GM18508 (cell line): ENCODE data around the gene HINT3.
"Not testable (repeated sequence)": the region's sequence is repeated elsewhere in the genome, so short reads cannot be mapped to it uniquely, and the experiment has no call there.

Source experiments
- ATAC-seq: cut with Tn5 transposase; IDR thresholded peaks from one replicate; pipeline ENCODE4 v1.9.1; 2021; ENCODE audit warnings: moderate number of reproducible peaks; ENCODE audit not compliant: insufficient read depth, unreplicated experiment

Gene HINT3

GRCh38 chr6:125956506-125957390, at the start of gene HINT3:
Gene HINT3 (plus strand): TSS chr6:125956770. CDS start chr6:125956978, 208 bp downstream.
- ATAC-seq, result peak; percentile 88

- ATAC-seq, result peak; percentile 99
Measured at GRCh38 chr6:125910527-125910926, 46.0 kb upstream of the HINT3 start.

- not testable (repeated sequence) for ATAC-seq
Measured at GRCh38 chr6:125911051-125911451, 45.5 kb upstream of the HINT3 start.

- ATAC-seq, result not testable (repeated sequence)
Measured at GRCh38 chr6:125912430-125912829, 44.1 kb upstream of the HINT3 start.

- ATAC-seq, result no peak
Measured at GRCh38 chr6:125913145-125913544, 43.4 kb upstream of the HINT3 start.

GRCh38 chr6:125913864-125914351, 42.7 kb upstream of the HINT3 start:
- no peak for ATAC-seq

- ATAC-seq, result no peak
Measured at GRCh38 chr6:125918230-125918629, 38.3 kb upstream of the HINT3 start.

GRCh38 chr6:125918681-125919566, 37.6 kb upstream of the HINT3 start:
- ATAC-seq, result peak; percentile 98

GRCh38 chr6:125919618-125920017, 37.0 kb upstream of the HINT3 start:
- ATAC-seq, result no peak

GRCh38 chr6:125922322-125922860, 34.2 kb upstream of the HINT3 start:
- ATAC-seq, result no peak

GRCh38 chr6:125923366-125923877, 33.1 kb upstream of the HINT3 start:
- ATAC-seq, result no peak

- ATAC-seq, result no peak
Measured at GRCh38 chr6:125924169-125924568, 32.4 kb upstream of the HINT3 start.

GRCh38 chr6:125924697-125925358, 31.7 kb upstream of the HINT3 start:
- ATAC-seq, result no peak

GRCh38 chr6:125926711-125927110, 29.9 kb upstream of the HINT3 start:
- no peak for ATAC-seq

GRCh38 chr6:125927761-125928160, 28.8 kb upstream of the HINT3 start:
- no peak for ATAC-seq

GRCh38 chr6:125930765-125931418, 25.7 kb upstream of the HINT3 start:
- ATAC-seq, result no peak

- peak; percentile 83 for ATAC-seq
Measured at GRCh38 chr6:125931733-125932450, 24.7 kb upstream of the HINT3 start.

GRCh38 chr6:125932451-125932795, 24.1 kb upstream of the HINT3 start:
- no peak for ATAC-seq

GRCh38 chr6:125935520-125935919, 21.1 kb upstream of the HINT3 start:
- not testable (repeated sequence) for ATAC-seq
